ENCODE measurements around the gene CEPT1. TPM values are rescaled to one million over a fixed set of nuclear protein-coding genes. Genes with fewer than 3 reads are reported as not detected.

The CEPT1 gene
- polyA plus RNA-seq, 1 of the 3 experiments (the other 2 are of a cell fraction), result 11.6 TPM

- H3K4me1 ChIP-seq (ENCODE audit: control insufficient read depth in 1 of 2, insufficient read depth in 2 of 2, low read depth in 1 of 2, low read length in 1 of 2), result peaks cover 3 to 5% of the 10 kb centered on the region in 2 experiments; a peak in 3 of 4 replicates
- peaks cover 4% of the 10 kb centered on the region for H3F3A ChIP-seq (replicated peaks; ENCODE audit: insufficient read depth)
- no peak overlapping the region for H3K27ac ChIP-seq (ENCODE audit: low read depth in 2 of 2, low read length in 1 of 2)
- H3K9ac ChIP-seq, result no peak overlapping the region
- H3K4me3 ChIP-seq (ENCODE audit: low read depth in 2 of 2, low read length in 1 of 2), result no peak overlapping the region
- H4K20me1 ChIP-seq (ENCODE audit: insufficient read depth), result no peaks in the 10 kb centered on the region
- no peaks in the 10 kb centered on the region for H3K27me3 ChIP-seq (ENCODE audit: insufficient read depth)
- ChIA-PET CTCF (no interaction called here), POLR2A (no interaction called here)
- no peak for TF ChIP-seq POLR2AphosphoS5 (IDR thresholded peaks at IDR 0.05; ENCODE audit: low read depth, low read length)
- TF ChIP-seq YY1 (IDR thresholded peaks at IDR 0.05; ENCODE audit: low read depth), result no peak
- TF ChIP-seq, protein P1, sequence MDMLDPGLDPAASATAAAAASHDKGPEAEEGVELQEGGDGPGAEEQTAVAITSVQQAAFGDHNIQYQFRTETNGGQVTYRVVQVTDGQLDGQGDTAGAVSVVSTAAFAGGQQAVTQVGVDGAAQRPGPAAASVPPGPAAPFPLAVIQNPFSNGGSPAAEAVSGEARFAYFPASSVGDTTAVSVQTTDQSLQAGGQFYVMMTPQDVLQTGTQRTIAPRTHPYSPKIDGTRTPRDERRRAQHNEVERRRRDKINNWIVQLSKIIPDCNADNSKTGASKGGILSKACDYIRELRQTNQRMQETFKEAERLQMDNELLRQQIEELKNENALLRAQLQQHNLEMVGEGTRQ (IDR thresholded peaks at IDR 0.05; ENCODE audit: borderline replicate concordance, low read depth, low read length), result no peak
- no peak for TF ChIP-seq PBX3 (IDR thresholded peaks at IDR 0.05)
- TF ChIP-seq RCOR1 (IDR thresholded peaks at IDR 0.05; ENCODE audit: low read length), result no peak
- TF ChIP-seq EZH2phosphoT487 (IDR thresholded peaks at IDR 0.05; ENCODE audit: borderline replicate concordance, low read depth), result no peak
- TF ChIP-seq TAF1 (IDR thresholded peaks at IDR 0.05; ENCODE audit: borderline replicate concordance, low read depth, low read length), result no peak
- no peak for TF ChIP-seq JUND (IDR thresholded peaks at IDR 0.05)
- H3K4me2 ChIP-seq, result no peak overlapping the region
- H3K9me3 ChIP-seq, result no peaks in the 10 kb centered on the region
- WGBS (ENCODE audit: low lambda C conversion rate), result 100% methylated on average over 4 of the region's 4 CpGs
- H3K36me3 ChIP-seq (replicated peaks in 1 of 2; ENCODE audit: control insufficient read depth in 1 of 2, insufficient read depth in 2 of 2, low read length in 1 of 2), result peaks cover 39 to 57% of the 10 kb centered on the region in 2 experiments
- H3K9me2 ChIP-seq, result 0 out of 2 replicates have a peak, but pooled peaks cover 5% of the 10 kb centered on the region
- DNase-seq, result no peak
- no peak overlapping the region for H2AFZ ChIP-seq (ENCODE audit: low read depth)
- peaks cover 7% of the 10 kb centered on the region for H3K79me2 ChIP-seq (ENCODE audit: insufficient read depth)
Measured at GRCh38 chr1:111163363-111163762, 23.3 kb downstream of the CEPT1 start.

- Histone ChIP-seq H2AFZ (ENCODE audit: low read depth) (no peak overlapping the region), H3K9ac (no peak overlapping the region), H3F3A (replicated peaks; ENCODE audit: insufficient read depth) (peaks cover 4% of the 10 kb centered on the region), H3K27me3 (ENCODE audit: insufficient read depth) (no peaks in the 10 kb centered on the region), H3K79me2 (ENCODE audit: insufficient read depth) (peaks cover 4% of the 10 kb centered on the region), H3K4me1 (ENCODE audit: control insufficient read depth in 1 of 2, insufficient read depth in 2 of 2, low read depth in 1 of 2, low read length in 1 of 2) (peaks cover 3 to 5% of the 10 kb centered on the region in 2 experiments; a peak in 3 of 4 replicates), H3K9me3 (no peaks in the 10 kb centered on the region), H3K27ac (ENCODE audit: low read depth in 2 of 2, low read length in 1 of 2) (no peak overlapping the region), H3K36me3 (replicated peaks in 1 of 2; ENCODE audit: control insufficient read depth in 1 of 2, insufficient read depth in 2 of 2, low read length in 1 of 2) (peaks cover 43 to 62% of the 10 kb centered on the region in 2 experiments), H4K20me1 (ENCODE audit: insufficient read depth) (no peaks in the 10 kb centered on the region), H3K4me3 (ENCODE audit: low read depth in 2 of 2, low read length in 1 of 2) (no peak overlapping the region), H3K4me2 (no peak overlapping the region), H3K9me2 (0 out of 2 replicates have a peak, but pooled peaks cover 5% of the 10 kb centered on the region)
- 98% methylated on average over 2 of the region's 2 CpGs for WGBS (ENCODE audit: low lambda C conversion rate)
- CTCF ChIA-PET, result interaction anchor here (1.0 kb wide), 1 partner anchor 10 kb away, joined by 3 read pairs; no protein-coding TSS in a partner anchor
- TF ChIP-seq JUND (IDR thresholded peaks at IDR 0.05) (no peak), RFX5 (IDR thresholded peaks at IDR 0.05; ENCODE audit: low read length) (no peak), YY1 (IDR thresholded peaks at IDR 0.05; ENCODE audit: low read depth) (no peak)
- POLR2A ChIA-PET, result no interaction called here
- no peak for DNase-seq
Measured at GRCh38 chr1:111164151-111164550, 24.1 kb downstream of the CEPT1 start.

DNA sequence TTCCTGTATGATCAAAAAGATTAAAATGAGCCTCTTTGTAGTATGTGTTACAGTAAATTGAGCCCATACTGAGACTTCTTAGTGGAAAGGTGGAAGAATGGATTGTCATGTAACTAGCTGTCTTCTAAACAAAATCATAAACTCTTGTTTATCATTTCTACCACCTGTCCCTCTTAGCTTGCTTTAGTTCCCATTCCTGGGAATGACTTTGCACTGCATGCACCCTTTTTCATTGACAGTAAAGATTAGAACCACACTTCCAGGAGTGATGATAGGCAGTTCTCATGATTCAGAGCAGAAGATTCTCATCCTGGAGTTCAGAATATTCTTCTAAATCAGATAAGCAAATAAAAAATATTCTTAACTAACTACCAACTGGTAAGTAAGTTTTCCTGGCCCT, 32.4 kb downstream of the CEPT1 start:
- Histone ChIP-seq H3K9me3 (no peaks in the 10 kb centered on the region), H2AFZ (ENCODE audit: low read depth) (no peak overlapping the region), H3K9ac (no peak overlapping the region), H3K4me1 (ENCODE audit: control insufficient read depth in 1 of 2, insufficient read depth in 2 of 2, low read depth in 1 of 2, low read length in 1 of 2) (peaks cover 0 to 14% of the 10 kb centered on the region in 2 experiments; a peak in 1 of 4 replicates), H3K79me2 (ENCODE audit: insufficient read depth) (no peaks in the 10 kb centered on the region; the same call in 1 of the 2 replicates), H3K36me3 (replicated peaks in 1 of 2; ENCODE audit: control insufficient read depth in 1 of 2, insufficient read depth in 2 of 2, low read length in 1 of 2) (peaks cover 77 to 79% of the 10 kb centered on the region in 2 experiments), H3K9me2 (no peaks in the 10 kb centered on the region), H3K27ac (ENCODE audit: low read depth in 2 of 2, low read length in 1 of 2) (peak overlapping the region in 1 of 2 experiments; percentile 10; a peak in 2 of 4 replicates), H4K20me1 (ENCODE audit: insufficient read depth) (no peaks in the 10 kb centered on the region), H3K4me3 (ENCODE audit: low read depth in 2 of 2, low read length in 1 of 2) (no peak overlapping the region), H3F3A (replicated peaks; ENCODE audit: insufficient read depth) (peaks cover 6% of the 10 kb centered on the region), H3K27me3 (ENCODE audit: insufficient read depth) (no peaks in the 10 kb centered on the region), H3K4me2 (no peak overlapping the region)
- ChIA-PET POLR2A (no interaction called here), CTCF (no interaction called here)
- 0 out of 2 replicates have a peak, but pooled peaks have one; percentile 21 for TF ChIP-seq TCF12 (IDR thresholded peaks at IDR 0.05)
- no peak for TF ChIP-seq GABPA (IDR thresholded peaks at IDR 0.05; ENCODE audit: low read depth)
- no peak for TF ChIP-seq MAX (IDR thresholded peaks at IDR 0.05; ENCODE audit: low read depth)
- TF ChIP-seq, protein P2, sequence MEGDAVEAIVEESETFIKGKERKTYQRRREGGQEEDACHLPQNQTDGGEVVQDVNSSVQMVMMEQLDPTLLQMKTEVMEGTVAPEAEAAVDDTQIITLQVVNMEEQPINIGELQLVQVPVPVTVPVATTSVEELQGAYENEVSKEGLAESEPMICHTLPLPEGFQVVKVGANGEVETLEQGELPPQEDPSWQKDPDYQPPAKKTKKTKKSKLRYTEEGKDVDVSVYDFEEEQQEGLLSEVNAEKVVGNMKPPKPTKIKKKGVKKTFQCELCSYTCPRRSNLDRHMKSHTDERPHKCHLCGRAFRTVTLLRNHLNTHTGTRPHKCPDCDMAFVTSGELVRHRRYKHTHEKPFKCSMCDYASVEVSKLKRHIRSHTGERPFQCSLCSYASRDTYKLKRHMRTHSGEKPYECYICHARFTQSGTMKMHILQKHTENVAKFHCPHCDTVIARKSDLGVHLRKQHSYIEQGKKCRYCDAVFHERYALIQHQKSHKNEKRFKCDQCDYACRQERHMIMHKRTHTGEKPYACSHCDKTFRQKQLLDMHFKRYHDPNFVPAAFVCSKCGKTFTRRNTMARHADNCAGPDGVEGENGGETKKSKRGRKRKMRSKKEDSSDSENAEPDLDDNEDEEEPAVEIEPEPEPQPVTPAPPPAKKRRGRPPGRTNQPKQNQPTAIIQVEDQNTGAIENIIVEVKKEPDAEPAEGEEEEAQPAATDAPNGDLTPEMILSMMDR (IDR thresholded peaks at IDR 0.05), result no peak
- no peak for TF ChIP-seq ELF1 (IDR thresholded peaks at IDR 0.05)
- no peak for TF ChIP-seq RCOR1 (IDR thresholded peaks at IDR 0.05; ENCODE audit: low read length)
- TF ChIP-seq USF1 (IDR thresholded peaks at IDR 0.05; ENCODE audit: borderline replicate concordance, low read depth), result no peak
- peak; percentile 47 for TF ChIP-seq PBX3 (IDR thresholded peaks at IDR 0.05)
- TF ChIP-seq NFIC (IDR thresholded peaks at IDR 0.05; ENCODE audit: borderline replicate concordance), result no peak
- DNase-seq, result no peak
